SK-N-SH treated with all-trans-retinoic acid at 6 μM for 48 hours (cell line): Measurements from ENCODE around the gene RASAL1.

Experiments used
- ARNTL ChIP-seq: fragments of 450-650 bp; formaldehyde crosslinking; IDR thresholded peaks from 2 replicates; pipeline ENCODE4 v1.5.0; 2020; ENCODE audit warnings: low read depth, mild to moderate bottlenecking, moderate library complexity, borderline replicate concordance
- BACH2 ChIP-seq: fragments of 250-450 bp; sonication (Bioruptor Pico); IDR thresholded peaks from 2 replicates; pipeline ENCODE4 v1.9.0; 2021; ENCODE audit warnings: mild to moderate bottlenecking, borderline replicate concordance
- CSDC2 ChIP-seq: fragments of 250-450 bp; sonication (Bioruptor Pico); IDR thresholded peaks from 2 replicates; pipeline ENCODE4 v1.5.0; 2020; ENCODE audit warnings: mild to moderate bottlenecking, moderate library complexity
- ESRRG ChIP-seq: fragments of 250-450 bp; sonication (Bioruptor Pico); IDR thresholded peaks from 2 replicates; pipeline ENCODE4 v1.6.1; 2021; ENCODE audit warnings: mild to moderate bottlenecking
- GLIS3 ChIP-seq: fragments of 250-450 bp; sonication (Bioruptor Pico); IDR thresholded peaks from 2 replicates; pipeline ENCODE4 v1.5.0; 2020; ENCODE audit warnings: mild to moderate bottlenecking, moderate library complexity
- PATZ1 ChIP-seq: fragments of 250-450 bp; sonication (Bioruptor Pico); IDR thresholded peaks from 2 replicates; pipeline ENCODE4 v1.8.0; 2020; ENCODE audit warnings: mild to moderate bottlenecking, moderate library complexity, borderline replicate concordance
- RARB ChIP-seq: fragments of 250-450 bp; sonication (Bioruptor Pico); IDR thresholded peaks from 2 replicates; pipeline ENCODE4 v1.8.0; 2021; ENCODE audit warnings: mild to moderate bottlenecking, moderate library complexity
- ZFP3 ChIP-seq: fragments of 250-450 bp; sonication (Bioruptor Pico); IDR thresholded peaks from 2 replicates; pipeline ENCODE4 v1.5.0; 2020; ENCODE audit warnings: mild to moderate bottlenecking, moderate library complexity
- ZNF70 ChIP-seq: fragments of 450-650 bp; formaldehyde crosslinking; IDR thresholded peaks from 2 replicates; pipeline ENCODE4 v1.5.0; 2020; ENCODE audit warnings: mild to moderate bottlenecking, moderate library complexity
- TF ChIP-seq, protein P1 (sequence below): fragments of 250-450 bp; sonication (Bioruptor Pico); IDR thresholded peaks from 2 replicates; pipeline ENCODE4 v1.5.0; 2020; ENCODE audit warnings: mild to moderate bottlenecking, moderate library complexity

GRCh38 chr12:113095405-113095804 is 40.2 kb downstream of the RASAL1 start:
- TF ChIP-seq PATZ1 (CRISPR knock-in tag) (no peak), ARNTL (CRISPR knock-in tag) (no peak), CSDC2 (no peak), RARB (CRISPR knock-in tag) (no peak), ZNF70 (CRISPR knock-in tag) (no peak), GLIS3 (CRISPR knock-in tag) (no peak), ESRRG (CRISPR knock-in tag) (no peak), ZFP3 (CRISPR knock-in tag) (no peak), BACH2 (CRISPR knock-in tag) (no peak)
- TF ChIP-seq, protein P1, sequence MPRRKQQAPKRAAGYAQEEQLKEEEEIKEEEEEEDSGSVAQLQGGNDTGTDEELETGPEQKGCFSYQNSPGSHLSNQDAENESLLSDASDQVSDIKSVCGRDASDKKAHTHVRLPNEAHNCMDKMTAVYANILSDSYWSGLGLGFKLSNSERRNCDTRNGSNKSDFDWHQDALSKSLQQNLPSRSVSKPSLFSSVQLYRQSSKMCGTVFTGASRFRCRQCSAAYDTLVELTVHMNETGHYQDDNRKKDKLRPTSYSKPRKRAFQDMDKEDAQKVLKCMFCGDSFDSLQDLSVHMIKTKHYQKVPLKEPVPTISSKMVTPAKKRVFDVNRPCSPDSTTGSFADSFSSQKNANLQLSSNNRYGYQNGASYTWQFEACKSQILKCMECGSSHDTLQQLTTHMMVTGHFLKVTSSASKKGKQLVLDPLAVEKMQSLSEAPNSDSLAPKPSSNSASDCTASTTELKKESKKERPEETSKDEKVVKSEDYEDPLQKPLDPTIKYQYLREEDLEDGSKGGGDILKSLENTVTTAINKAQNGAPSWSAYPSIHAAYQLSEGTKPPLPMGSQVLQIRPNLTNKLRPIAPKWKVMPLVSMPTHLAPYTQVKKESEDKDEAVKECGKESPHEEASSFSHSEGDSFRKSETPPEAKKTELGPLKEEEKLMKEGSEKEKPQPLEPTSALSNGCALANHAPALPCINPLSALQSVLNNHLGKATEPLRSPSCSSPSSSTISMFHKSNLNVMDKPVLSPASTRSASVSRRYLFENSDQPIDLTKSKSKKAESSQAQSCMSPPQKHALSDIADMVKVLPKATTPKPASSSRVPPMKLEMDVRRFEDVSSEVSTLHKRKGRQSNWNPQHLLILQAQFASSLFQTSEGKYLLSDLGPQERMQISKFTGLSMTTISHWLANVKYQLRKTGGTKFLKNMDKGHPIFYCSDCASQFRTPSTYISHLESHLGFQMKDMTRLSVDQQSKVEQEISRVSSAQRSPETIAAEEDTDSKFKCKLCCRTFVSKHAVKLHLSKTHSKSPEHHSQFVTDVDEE (CRISPR knock-in tag): no peak
